ENCODE measurements around the gene CAMTA1.

CAMTA1 gene

GRCh38 chr1:7616076-7616832 lies 831.0 kb downstream of the CAMTA1 start:
- peak in 2 of 3 donors; percentile 34 to 46 for DNase-seq

DNA sequence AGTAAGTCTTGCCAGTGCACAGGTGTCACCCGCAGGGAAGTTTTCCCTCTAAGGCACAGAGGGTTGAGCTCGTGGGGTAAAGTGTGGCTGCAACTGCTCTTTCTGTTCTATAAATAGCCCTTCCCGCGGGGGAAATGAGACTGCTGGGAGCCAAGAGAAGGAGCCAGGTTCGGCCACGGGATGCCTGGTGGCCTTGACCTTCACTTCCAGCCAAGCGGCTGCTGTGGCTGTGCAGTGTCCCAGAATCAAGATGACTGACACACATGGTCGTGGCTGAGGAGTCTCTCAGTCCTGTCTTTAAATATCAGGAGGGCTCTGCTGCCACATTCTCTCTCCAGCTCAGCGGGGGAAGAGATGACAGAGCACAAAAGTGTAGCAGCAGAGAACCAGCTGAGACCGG lies 831.7 kb downstream of the CAMTA1 start:
- no peak for DNase-seq

DNA sequence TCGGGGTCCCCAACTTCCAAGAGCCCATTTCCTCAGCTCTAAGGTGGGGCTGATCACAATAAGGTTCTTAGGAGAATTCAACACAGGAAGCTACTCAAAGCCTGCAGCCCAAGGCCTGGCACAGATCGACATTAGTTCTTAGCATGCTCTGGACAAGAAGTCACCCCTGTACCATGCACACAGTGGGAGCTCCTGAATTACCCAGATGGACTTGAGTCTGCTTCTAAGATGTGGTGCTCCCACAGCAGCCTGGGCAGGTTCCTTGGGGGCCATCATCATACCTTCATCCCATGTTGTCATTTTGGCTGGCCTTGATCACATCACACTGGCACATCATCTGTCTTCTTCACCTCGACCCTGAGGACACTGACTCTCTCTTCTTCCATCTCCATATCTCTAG lies 832.6 kb downstream of the CAMTA1 start:
- no peak for DNase-seq

- DNase-seq: no peak
Measured at GRCh38 chr1:7620196-7620595, 834.9 kb downstream of the CAMTA1 start.

DNA sequence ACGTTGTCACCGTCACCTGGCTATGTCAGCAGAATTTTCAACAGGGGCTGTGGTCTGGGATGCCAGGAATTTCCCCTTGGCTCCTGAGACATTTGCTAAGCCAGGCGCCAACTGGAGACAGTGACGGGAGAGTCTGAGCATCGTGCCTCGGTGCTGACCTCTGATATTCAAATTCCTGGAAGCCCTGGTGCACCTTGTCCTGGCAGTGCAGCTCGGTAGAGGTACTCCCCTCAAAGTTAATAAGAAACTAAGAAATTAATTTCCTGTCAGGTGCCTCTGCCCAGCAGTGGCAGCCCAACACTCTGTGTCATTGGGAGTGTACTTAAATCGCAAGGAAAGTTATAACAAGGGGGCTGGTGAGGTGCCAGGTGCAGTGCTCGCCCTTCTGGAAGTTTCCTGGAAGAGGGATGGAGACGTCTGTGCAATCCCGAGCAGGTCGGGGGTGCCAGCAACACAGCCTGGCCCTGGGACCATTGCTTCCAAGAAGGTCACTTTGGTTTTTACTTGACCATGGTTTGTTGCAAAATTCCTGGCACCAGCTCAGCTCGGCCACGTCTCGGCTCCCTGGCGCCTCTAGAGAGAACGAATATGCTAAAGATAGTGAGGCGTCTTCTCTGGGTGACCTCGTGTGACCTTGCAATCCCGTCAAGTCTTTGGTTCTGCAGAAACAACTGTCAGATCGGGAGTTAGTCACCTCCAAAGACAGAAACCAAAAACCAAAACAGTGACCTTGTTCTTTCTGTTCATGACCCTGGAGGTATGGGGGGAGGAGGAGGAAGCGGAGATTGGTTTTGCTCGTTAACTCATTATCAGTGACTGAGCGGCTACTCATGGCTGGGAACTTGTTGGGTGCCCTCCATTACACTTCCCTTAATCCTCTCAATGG lies 836.3 kb downstream of the CAMTA1 start:
- no peak for DNase-seq

- no peak for DNase-seq
Measured at GRCh38 chr1:7623842-7624241, 838.6 kb downstream of the CAMTA1 start.

DNA sequence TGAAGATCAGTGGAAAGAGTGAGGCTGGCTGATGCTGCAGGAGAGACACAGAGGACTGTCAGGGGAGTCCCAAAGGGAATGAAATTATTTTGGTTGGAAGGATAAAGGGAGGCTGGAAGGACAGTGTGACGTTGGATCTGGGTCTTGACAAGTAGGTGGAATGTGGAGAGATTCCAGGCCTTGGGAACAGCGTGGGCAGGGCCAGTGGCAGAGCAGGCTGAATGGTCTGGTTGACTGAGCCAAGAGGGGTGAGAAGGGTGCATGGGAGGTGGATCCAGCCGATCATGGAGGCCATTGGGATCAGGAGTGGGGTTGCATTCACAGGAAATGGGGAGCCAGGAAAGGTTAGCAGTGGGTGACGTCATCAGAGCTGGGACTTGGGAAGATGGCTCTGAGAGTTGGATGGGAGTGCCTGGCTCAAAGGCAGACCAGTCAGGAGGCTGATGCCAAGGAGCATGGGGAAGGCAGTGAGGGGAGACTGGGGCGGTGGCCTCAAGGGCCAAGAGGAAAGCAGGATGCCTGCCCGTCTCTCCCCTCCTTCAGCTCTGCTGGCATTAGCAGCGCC lies 839.6 kb downstream of the CAMTA1 start:
- DNase-seq: no peak

GRCh38 chr1:7625401-7625800 lies 840.1 kb downstream of the CAMTA1 start:
- DNase-seq: no peak

DNA sequence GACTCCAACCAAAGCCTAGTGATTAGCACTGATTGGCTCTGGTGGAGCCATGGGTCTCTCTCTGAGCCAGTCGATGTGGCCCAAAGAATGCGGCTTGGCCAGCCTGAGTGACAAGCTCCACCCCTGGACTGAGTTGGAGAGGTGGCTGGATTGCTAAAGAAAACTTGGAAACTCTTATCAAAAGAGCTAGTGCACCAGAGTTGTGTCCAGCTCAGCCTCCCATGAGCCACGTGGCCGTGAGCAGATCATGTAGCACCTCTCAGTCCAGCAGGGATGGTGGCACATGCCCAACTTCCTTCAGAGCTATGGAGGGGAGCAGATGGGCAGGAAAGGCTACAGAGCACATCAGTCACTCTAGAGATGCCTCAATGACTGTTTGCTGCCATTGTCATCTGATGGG lies 843.0 kb downstream of the CAMTA1 start:
- DNase-seq: no peak

DNA sequence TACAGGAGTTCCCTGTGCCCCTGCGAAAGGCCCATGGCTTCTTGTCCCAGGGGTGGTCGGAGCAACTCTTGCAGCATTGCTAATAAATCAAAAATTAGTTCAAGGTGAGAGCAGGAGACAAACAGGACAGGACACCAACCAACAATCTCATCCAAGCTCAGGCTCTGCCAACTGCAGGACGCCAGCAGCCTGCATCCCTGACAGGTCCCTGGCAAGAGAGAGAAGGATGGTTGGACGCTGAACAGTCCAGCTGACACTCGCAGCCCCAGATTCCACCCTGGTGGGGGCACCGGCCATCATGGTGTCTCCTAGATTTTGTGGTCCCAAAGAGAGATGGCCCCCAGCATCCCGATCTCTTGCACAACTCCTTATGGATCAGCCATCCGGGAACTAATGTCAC lies 843.8 kb downstream of the CAMTA1 start:
- DNase-seq: no peak

DNA sequence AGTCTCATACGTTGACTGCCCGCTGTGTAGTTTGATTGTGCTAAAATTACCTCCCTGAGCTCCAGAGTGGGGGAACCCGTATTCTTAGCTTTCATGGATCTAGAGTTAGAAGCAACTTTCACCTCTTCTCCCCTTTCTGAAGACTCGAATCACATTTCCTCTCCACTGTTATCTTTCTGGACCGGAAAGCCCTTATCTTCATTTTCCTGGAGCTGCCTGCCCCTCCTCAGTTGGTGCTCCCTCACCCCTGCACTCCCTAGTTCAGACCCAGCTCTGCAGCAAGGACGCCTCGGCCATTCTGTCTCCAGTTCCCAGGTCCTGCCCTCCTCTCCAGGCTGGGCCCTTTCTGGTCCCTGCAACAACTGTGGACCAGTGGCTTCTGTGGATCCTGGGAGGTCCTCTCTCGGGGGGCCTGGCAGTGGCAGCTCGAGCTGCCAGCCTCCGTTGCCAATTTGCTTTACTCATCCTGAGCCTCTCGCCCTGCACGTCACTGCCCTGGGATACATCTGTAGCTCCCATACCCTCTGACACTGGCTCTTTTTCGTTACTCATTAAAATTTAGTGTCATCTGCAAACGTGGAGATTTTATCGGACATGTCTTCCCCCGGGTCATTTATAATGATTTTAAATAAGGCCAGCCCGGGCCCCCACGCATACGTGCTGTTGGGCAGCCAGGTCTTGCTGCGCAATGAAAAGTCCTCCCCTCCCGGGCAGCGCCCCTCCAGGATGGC lies 844.4 kb downstream of the CAMTA1 start:
- no peak for DNase-seq

GRCh38 chr1:7630378-7630777 lies 845.1 kb downstream of the CAMTA1 start:
- DNase-seq: no peak

DNA sequence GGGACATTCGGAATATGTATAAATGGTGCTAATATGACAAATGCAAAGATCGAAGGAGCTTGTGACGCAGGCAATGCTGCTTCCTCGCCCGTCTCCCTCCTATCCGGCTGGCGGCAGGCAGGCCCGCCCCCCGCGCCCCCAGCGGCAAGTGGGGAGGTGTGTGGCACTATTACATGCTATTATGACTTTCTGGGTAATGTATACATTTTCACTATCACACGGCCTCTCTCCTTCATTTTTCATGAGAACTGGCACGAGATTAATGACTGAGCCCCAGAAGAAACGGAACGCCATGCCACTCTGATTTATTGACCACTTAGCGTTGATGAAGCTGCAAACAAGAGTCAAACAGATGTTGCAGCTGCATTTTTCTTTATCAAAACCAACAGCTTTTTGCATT lies 846.9 kb downstream of the CAMTA1 start:
- no peak for DNase-seq

GRCh38 chr1:7632681-7633080 lies 847.4 kb downstream of the CAMTA1 start:
- DNase-seq: no peak

DNA sequence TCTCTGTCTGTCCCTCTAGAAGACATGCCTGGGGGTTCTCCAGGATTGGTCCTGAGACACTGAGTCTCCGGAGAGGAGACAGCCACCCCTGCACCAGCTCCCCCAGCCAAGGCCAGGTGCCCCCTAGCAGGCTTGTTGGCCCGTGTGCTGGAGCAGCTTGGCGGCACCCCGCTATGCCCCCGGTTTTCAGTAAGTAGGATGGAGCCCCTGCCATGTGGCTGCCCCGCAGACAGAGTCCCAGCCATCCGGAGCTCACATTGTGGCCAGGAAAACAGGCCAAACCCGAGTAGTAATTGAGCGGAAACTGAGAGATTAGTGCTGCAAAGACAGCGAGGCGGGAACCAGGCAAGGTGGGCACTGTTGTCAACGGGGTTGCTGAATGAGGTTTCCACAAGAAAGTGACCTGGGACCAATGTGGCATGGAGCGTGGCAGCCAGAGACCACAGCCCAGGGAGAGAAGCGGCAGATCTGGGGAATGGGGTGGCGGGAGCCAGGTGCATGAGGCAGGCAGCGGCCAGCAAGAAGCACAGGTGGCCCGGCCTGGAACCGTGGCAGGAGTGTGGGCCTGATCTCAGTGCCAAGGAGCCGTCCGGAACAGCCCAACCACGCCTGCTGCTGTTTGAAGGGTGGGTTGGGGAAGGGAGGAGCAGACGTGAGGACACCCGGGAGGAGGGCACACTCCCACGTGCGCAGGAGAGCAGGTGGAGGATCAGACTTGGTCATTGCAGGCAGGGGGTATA lies 848.4 kb downstream of the CAMTA1 start:
- DNase-seq: no peak

DNA sequence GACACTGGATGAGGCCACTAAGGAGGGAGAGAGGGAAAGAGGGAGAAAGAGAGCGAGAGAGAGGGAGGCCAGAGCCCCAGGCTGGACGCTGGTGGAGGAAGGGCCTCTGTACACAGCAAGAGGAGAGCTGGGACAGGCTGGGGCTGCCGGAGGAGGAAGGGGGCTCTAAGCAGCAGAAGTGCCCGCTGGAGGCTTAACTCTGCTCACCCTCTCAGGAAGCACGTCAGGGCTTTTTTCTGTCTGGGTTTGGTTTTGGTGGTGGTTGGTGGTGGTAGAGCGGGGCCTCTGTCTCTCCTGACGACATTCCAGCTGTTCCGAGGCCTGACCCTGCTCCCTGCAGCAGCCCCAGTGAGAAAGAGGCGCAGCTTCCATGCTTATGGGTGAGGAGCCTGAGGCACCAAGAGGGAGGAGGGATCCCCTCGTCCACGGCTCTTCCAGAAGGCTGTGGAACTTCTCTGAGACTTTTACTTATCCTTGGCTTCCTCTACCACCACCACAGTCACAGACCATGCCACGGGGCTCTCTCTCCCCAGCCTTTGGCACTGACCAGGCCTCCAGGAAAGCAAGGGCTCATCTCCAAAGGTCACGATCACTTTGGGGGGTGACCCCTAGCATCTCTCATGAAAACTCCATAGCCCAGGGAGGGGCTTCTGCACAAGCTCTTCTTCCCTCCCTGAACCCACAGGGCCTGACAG lies 849.4 kb downstream of the CAMTA1 start:
- no peak for DNase-seq

GRCh38 chr1:7636795-7637526 lies 851.7 kb downstream of the CAMTA1 start:
- no peak for DNase-seq

- no peak for DNase-seq
Measured at GRCh38 chr1:7638078-7638477, 852.8 kb downstream of the CAMTA1 start.

DNA sequence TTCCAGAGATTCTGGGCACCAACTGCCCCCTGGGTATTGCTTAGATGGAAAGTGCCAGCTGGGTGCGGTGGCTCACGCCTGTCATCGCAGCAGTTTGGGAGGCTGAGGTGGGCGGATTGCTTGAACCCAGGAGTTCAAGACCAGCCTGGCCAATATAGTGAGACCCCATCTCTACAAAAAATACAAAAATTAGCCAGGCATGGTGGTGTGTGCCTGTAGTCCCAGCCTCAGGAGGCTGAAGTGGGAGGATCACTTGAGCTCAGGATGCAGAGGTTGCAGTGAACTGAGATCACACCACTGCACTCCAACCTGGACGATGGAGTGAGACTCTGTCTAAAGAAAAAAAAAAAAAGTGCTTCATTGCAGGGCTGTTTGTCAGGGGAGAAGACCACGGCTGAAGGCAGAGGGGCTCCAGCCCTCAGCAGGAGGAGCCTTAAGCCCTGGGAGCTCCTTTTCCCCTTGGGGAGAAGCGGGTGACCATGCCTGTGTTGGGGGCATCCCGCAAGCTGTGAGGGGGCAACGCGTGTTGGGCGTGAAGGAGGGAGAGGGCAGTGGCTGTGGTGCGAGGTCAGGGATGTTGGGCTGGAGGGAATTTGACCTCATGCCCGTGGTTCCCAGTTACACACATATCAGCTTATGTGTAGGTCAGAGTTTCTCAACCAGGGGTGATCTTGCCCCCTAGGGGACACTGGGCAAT lies 854.3 kb downstream of the CAMTA1 start:
- DNase-seq: no peak

DNA sequence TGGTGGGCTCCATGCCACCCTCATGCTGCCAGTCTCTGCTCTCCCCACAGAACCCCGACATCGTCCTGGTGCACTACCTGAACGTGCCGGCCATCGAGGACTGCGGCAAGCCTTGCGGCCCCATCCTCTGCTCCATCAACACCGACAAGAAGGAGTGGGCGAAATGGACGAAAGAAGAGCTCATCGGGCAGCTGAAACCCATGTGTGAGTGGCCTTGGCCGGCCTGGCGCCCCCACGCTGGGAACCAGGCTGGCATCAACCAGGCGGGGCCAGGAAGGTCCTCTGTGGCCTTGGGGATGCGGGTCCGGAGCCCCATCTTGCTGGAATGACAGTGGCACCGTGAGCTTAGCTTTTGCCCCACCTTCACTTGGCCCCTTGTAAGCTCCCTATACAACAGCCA lies 855.1 kb downstream of the CAMTA1 start:
- no peak for DNase-seq
